Ovary (tissue), 1 donor: ENCODE results near the gene CRTAC1.

ENCODE experiments used
- EP300 ChIP-seq: sonication (generic); formaldehyde crosslinking; IDR thresholded peaks from one replicate; pipeline ENCODE4 v1.6.1; 2017; ENCODE audit warnings: antibody characterized with exemption
- POLR2A ChIP-seq: fragments of 450-650 bp; IDR thresholded peaks from one replicate; pipeline ENCODE4 v1.6.1; 2017; ENCODE audit warnings: antibody characterized with exemption, mild to moderate bottlenecking, moderate library complexity

- no peak for TF ChIP-seq POLR2A
- no peak for TF ChIP-seq EP300
Measured at GRCh38 chr10:97852840-97853405, 177.5 kb downstream of the CRTAC1 start.
